NCI-H1417 (cell line): Measurements from ENCODE around the gene SEPTIN11.
"Not testable (repeated sequence)": the region's sequence is repeated elsewhere in the genome, so short reads cannot be mapped to it uniquely, and the experiment has no call there.

Experiments used
- DNase-seq, 3 experiments: peaks; one replicate each; lab custom pipeline; 2025; lab: John Stamatoyannopoulos, UW

Gene SEPTIN11

GRCh38 chr4:76952071-76952470 lies 2.5 kb downstream of the SEPTIN11 start:
- DNase-seq = no peak

GRCh38 chr4:76952656-76953582 lies 3.4 kb downstream of the SEPTIN11 start:
- no peak for DNase-seq

GRCh38 chr4:76953956-76954355 lies 4.4 kb downstream of the SEPTIN11 start:
- DNase-seq = no peak

GRCh38 chr4:76954489-76954888 lies 4.9 kb downstream of the SEPTIN11 start:
- DNase-seq = no peak

GRCh38 chr4:76955182-76955581 lies 5.6 kb downstream of the SEPTIN11 start:
- DNase-seq = no peak

- no peak for DNase-seq
Observed at GRCh38 chr4:76957004-76957738, 7.6 kb downstream of the SEPTIN11 start.

GRCh38 chr4:76958891-76959290 lies 9.3 kb downstream of the SEPTIN11 start:
- no peak for DNase-seq

GRCh38 chr4:76960014-76960413 lies 10.5 kb downstream of the SEPTIN11 start:
- DNase-seq = no peak

GRCh38 chr4:76962406-76963130 lies 13.0 kb downstream of the SEPTIN11 start:
- DNase-seq = no peak

GRCh38 chr4:76963131-76963750 lies 13.7 kb downstream of the SEPTIN11 start:
- no peak for DNase-seq

- DNase-seq = not testable (repeated sequence)
Observed at GRCh38 chr4:76963927-76964326, 14.4 kb downstream of the SEPTIN11 start.

GRCh38 chr4:76964769-76965168 lies 15.2 kb downstream of the SEPTIN11 start:
- no peak for DNase-seq

- no peak for DNase-seq
Observed at GRCh38 chr4:76965866-76966579, 16.5 kb downstream of the SEPTIN11 start.

- peak in 1 of 3 experiments; percentile 22 for DNase-seq
Observed at GRCh38 chr4:76968937-76969336, 19.4 kb downstream of the SEPTIN11 start.

GRCh38 chr4:76969495-76969894 lies 19.9 kb downstream of the SEPTIN11 start:
- peak in 2 of 3 experiments; percentile 7 to 66 for DNase-seq

GRCh38 chr4:76969941-76970529 lies 20.5 kb downstream of the SEPTIN11 start:
- peak in 2 of 3 experiments; percentile 30 to 75 for DNase-seq

- no peak for DNase-seq
Observed at GRCh38 chr4:76972306-76972705, 22.8 kb downstream of the SEPTIN11 start.

GRCh38 chr4:76974150-76974549 lies 24.6 kb downstream of the SEPTIN11 start:
- no peak for DNase-seq

GRCh38 chr4:76977113-76977512 lies 27.6 kb downstream of the SEPTIN11 start:
- no peak for DNase-seq

GRCh38 chr4:76977736-76978350 lies 28.3 kb downstream of the SEPTIN11 start:
- DNase-seq = no peak
